GM23338 (cell line): Measurements from ENCODE around the gene NINL. TPM values are rescaled to one million over a fixed set of nuclear protein-coding genes. Genes with fewer than 3 reads are reported as not detected.

ENCODE experiments used
- ATAC-seq: fragments of 200-7000 bp; cut with Tn5 transposase; 3 replicates; pipeline ENCODE4 v1.9.1; 2020
- DNase-seq: peaks from one replicate; pipeline ENCODE4 v3.0.0-alpha.2; 2015; ENCODE audit warnings: low spot score
- H2AFZ ChIP-seq: fragments of 200-600 bp; sonication (generic); 2 replicates; pipeline ENCODE4 v1.8.0; 2016; ENCODE audit warnings: antibody characterized with exemption, mild to moderate bottlenecking, moderate library complexity
- H3F3A ChIP-seq: fragments of 200-600 bp; sonication (generic); replicated peaks from 2 replicates; pipeline ENCODE4 v1.8.0; 2017; ENCODE audit warnings: antibody characterized with exemption, mixed run types, low read depth
- H3K27ac ChIP-seq: fragments of 200-600 bp; sonication (generic); 2 replicates; pipeline ENCODE4 v1.6.1; 2016; ENCODE audit warnings: low read depth
- H3K27me3 ChIP-seq: fragments of 200-600 bp; sonication (generic); 2 replicates; pipeline ENCODE4 v1.8.0; 2016; ENCODE audit warnings: mild to moderate bottlenecking, mixed run types, moderate library complexity; ENCODE audit not compliant: insufficient read depth
- H3K36me3 ChIP-seq: fragments of 200-600 bp; sonication (generic); 2 replicates; pipeline ENCODE4 v1.8.0; 2016; ENCODE audit warnings: mild to moderate bottlenecking; ENCODE audit not compliant: insufficient read depth
- H3K4me1 ChIP-seq: fragments of 200-600 bp; sonication (generic); 2 replicates; pipeline ENCODE4 v1.8.0; 2016; ENCODE audit warnings: mild to moderate bottlenecking, moderate library complexity; ENCODE audit not compliant: insufficient read depth
- H3K4me2 ChIP-seq: fragments of 200-600 bp; sonication (generic); 2 replicates; pipeline ENCODE4 v1.7.1; 2017; ENCODE audit warnings: mixed run types
- H3K4me3 ChIP-seq: fragments of 200-600 bp; sonication (generic); 2 replicates; pipeline ENCODE4 v1.6.1; 2016; ENCODE audit warnings: mixed run types
- H3K79me2 ChIP-seq: fragments of 200-600 bp; sonication (generic); replicated peaks from 2 replicates; pipeline ENCODE4 v1.8.0; 2017; ENCODE audit warnings: mild to moderate bottlenecking; ENCODE audit not compliant: insufficient read depth
- H3K9me2 ChIP-seq: fragments of 200-600 bp; sonication (generic); 2 replicates; pipeline ENCODE4 v1.8.0; 2017; ENCODE audit not compliant: insufficient read depth
- H4K20me1 ChIP-seq: fragments of 200-600 bp; sonication (generic); replicated peaks from 2 replicates; pipeline ENCODE4 v1.8.0; 2017; ENCODE audit warnings: mild to moderate bottlenecking; ENCODE audit not compliant: insufficient read depth
- H3K27ac Mint-ChIP-seq: 2 replicates; pipeline ENCODE4 v1.8.0; 2020; ENCODE audit warnings: inconsistent platforms, mild to moderate bottlenecking, moderate library complexity, mixed read lengths
- H3K27me3 Mint-ChIP-seq: 3 replicates; pipeline ENCODE4 v1.8.0; 2022; ENCODE audit warnings: low read depth, mild to moderate bottlenecking, moderate library complexity, mixed read lengths, inconsistent platforms; ENCODE audit not compliant: insufficient read depth, poor library complexity
- H3K36me3 Mint-ChIP-seq: 3 replicates; pipeline ENCODE4 v1.8.0; 2021; ENCODE audit warnings: low read depth, mild to moderate bottlenecking, inconsistent platforms, moderate library complexity, mixed read lengths
- H3K4me1 Mint-ChIP-seq: 3 replicates; pipeline ENCODE4 v1.8.0; 2020; ENCODE audit warnings: mild to moderate bottlenecking, inconsistent platforms, mixed read lengths
- H3K4me3 Mint-ChIP-seq: 3 replicates; pipeline ENCODE4 v1.8.0; 2021; ENCODE audit warnings: moderate library complexity, mild to moderate bottlenecking, inconsistent platforms, mixed read lengths
- H3K9me3 Mint-ChIP-seq: 3 replicates; pipeline ENCODE4 v1.8.0; 2020; ENCODE audit warnings: moderate library complexity, mild to moderate bottlenecking, inconsistent platforms, mixed read lengths
- CREB1 ChIP-seq: fragments of 250-450 bp; sonication (Bioruptor Pico); IDR thresholded peaks from 2 replicates; pipeline ENCODE4 v1.5.0; 2020; ENCODE audit warnings: low read depth, mild to moderate bottlenecking, moderate library complexity
- CTCF ChIP-seq, 2 experiments: fragments of 200-600 bp in 1 of 2; sonication (generic) in 1 of 2; conservative IDR thresholded peaks; 2 replicates each; pipeline versions ENCODE4 v1.5.1 to v1.6.1; 2016 to 2017; ENCODE audit warnings: antibody characterized with exemption in 2 of 2, low read depth in 2 of 2, mild to moderate bottlenecking in 2 of 2, moderate library complexity in 1 of 2
- ETS1 ChIP-seq: IDR thresholded peaks from 2 replicates; pipeline ENCODE4 v1.6.1; 2016; ENCODE audit warnings: antibody characterized with exemption
- EZH2 ChIP-seq: fragments of 200-600 bp; sonication (generic); IDR thresholded peaks from one replicate; pipeline ENCODE4 v1.8.0; 2017; ENCODE audit warnings: antibody characterized with exemption, mild to moderate bottlenecking, low read depth; ENCODE audit not compliant: unreplicated experiment
- JUNB ChIP-seq: IDR thresholded peaks from one replicate; pipeline ENCODE4 v1.6.1; 2016; ENCODE audit warnings: antibody characterized with exemption; ENCODE audit not compliant: unreplicated experiment
- POLR2AphosphoS5 ChIP-seq: IDR thresholded peaks from 2 replicates; pipeline ENCODE4 v1.6.1; 2016; ENCODE audit warnings: antibody characterized with exemption, low read depth
- STAT1 ChIP-seq: IDR thresholded peaks from one replicate; pipeline ENCODE4 v1.6.1; 2016; ENCODE audit warnings: antibody characterized with exemption; ENCODE audit not compliant: unreplicated experiment
- ZNF114 ChIP-seq: fragments of 250-450 bp; sonication (Bioruptor Pico); IDR thresholded peaks from 2 replicates; pipeline ENCODE4 v1.5.0; 2020; ENCODE audit warnings: mild to moderate bottlenecking, moderate library complexity
- ZNF331 ChIP-seq: fragments of 250-450 bp; sonication (Bioruptor Pico); IDR thresholded peaks from 2 replicates; pipeline ENCODE4 v1.5.0; 2020; ENCODE audit warnings: low read depth, mild to moderate bottlenecking, moderate library complexity
- ZNF462 ChIP-seq: fragments of 250-450 bp; sonication (Bioruptor Pico); IDR thresholded peaks from 2 replicates; pipeline ENCODE4 v1.5.0; 2020; ENCODE audit warnings: mild to moderate bottlenecking, moderate library complexity
- polyA plus RNA-seq: library from polyadenylated mRNA; unstranded; fragments of >200 nt; fragmentation: Nextera tagmentation; extraction: Ambion mirVana; gene quantifications from 2 replicates; pipeline ENCODE4 v1.2.1, GENCODE V29; 2016
- total RNA-seq: library from RNA; depleted of rRNA; stranded (reverse); fragments of >200 nt; shearing (Covaris generic); gene quantifications from 2 replicates; pipeline ENCODE4 v1.2.3, GENCODE V29; 2014

NINL gene
- total and polyA plus RNA-seq, 2 experiments from 2014 or later: 18.0 to 31.2 TPM

- H4K20me1 ChIP-seq: no peaks in the 10 kb centered on the region
- H3K4me3 ChIP-seq: no peak overlapping the region
- H3K27ac ChIP-seq: no peak overlapping the region
- no peak overlapping the region for H3K4me3 Mint-ChIP-seq
- H3K36me3 ChIP-seq: peaks cover 23% of the 10 kb centered on the region
- H2AFZ ChIP-seq: no peak overlapping the region
- no peak overlapping the region for H3K27ac Mint-ChIP-seq
- TF ChIP-seq ZNF114 (CRISPR knock-in tag): no peak
- TF ChIP-seq CTCF (conservative IDR thresholded peaks at IDR 0.05; ENCODE audit: low read depth in 2 of 2): peak in 1 of 2 experiments; percentile 29; a peak in 2 of 4 replicates
- H3F3A ChIP-seq: no peaks in the 10 kb centered on the region
- peaks cover 2% of the 10 kb centered on the region; the same call in 1 of the 3 replicates for H3K4me1 Mint-ChIP-seq
- H3K27me3 ChIP-seq: no peaks in the 10 kb centered on the region
- H3K9me2 ChIP-seq: no peaks in the 10 kb centered on the region
- no peaks in the 10 kb centered on the region; the same call in 2 of the 3 replicates for H3K9me3 Mint-ChIP-seq
- H3K36me3 Mint-ChIP-seq: peaks cover 78% of the 10 kb centered on the region
- DNase-seq: no peak
- peaks cover 16% of the 10 kb centered on the region for H3K27me3 Mint-ChIP-seq
- ATAC-seq: peak; percentile 38; the same call in 2 of the 3 replicates
- H3K4me1 ChIP-seq: no peaks in the 10 kb centered on the region
- no peak overlapping the region for H3K4me2 ChIP-seq
- H3K79me2 ChIP-seq: no peaks in the 10 kb centered on the region
Measured at GRCh38 chr20:25508083-25508770, 77.1 kb downstream of the NINL start.

- Histone ChIP-seq H3K4me3 (no peak overlapping the region), H4K20me1 (no peaks in the 10 kb centered on the region), H3K4me2 (no peak overlapping the region), H2AFZ (no peak overlapping the region), H3K36me3 (peaks cover 23% of the 10 kb centered on the region), H3K4me1 (no peaks in the 10 kb centered on the region), H3F3A (no peaks in the 10 kb centered on the region), H3K79me2 (no peaks in the 10 kb centered on the region), H3K27me3 (no peaks in the 10 kb centered on the region), H3K27ac (no peak overlapping the region), H3K9me2 (no peaks in the 10 kb centered on the region)
- no peak overlapping the region for H3K27ac Mint-ChIP-seq
- peaks cover 2% of the 10 kb centered on the region; the same call in 1 of the 3 replicates for H3K4me1 Mint-ChIP-seq
- DNase-seq (no peak), ATAC-seq (no peak)
- H3K36me3 Mint-ChIP-seq: peaks cover 74% of the 10 kb centered on the region
- no peak overlapping the region for H3K4me3 Mint-ChIP-seq
- H3K9me3 Mint-ChIP-seq: no peaks in the 10 kb centered on the region; the same call in 2 of the 3 replicates
- peaks cover 14% of the 10 kb centered on the region for H3K27me3 Mint-ChIP-seq
- TF ChIP-seq ETS1 (no peak), EZH2 (no peak), ZNF114 (CRISPR knock-in tag) (no peak), POLR2AphosphoS5 (no peak), ZNF331 (CRISPR knock-in tag) (no peak), ZNF462 (no peak), JUNB (no peak), STAT1 (no peak), CREB1 (CRISPR knock-in tag) (no peak)
Measured at GRCh38 chr20:25507385-25508082, 77.8 kb downstream of the NINL start.
